Kasumi-1 (cell line): ENCODE measurements around the gene PIWIL4.
A peak's percentile ranks its signal among the peaks of the same experiment; 100 is the strongest.
"Not testable (repeated sequence)": the region's sequence is repeated elsewhere in the genome, so short reads cannot be mapped to it uniquely, and the experiment has no call there.

Experiments used
- DNase-seq, 2 experiments: peaks; one replicate each; lab custom pipeline; 2025; lab: John Stamatoyannopoulos, UW

PIWIL4 gene

GRCh38 chr11:94638301-94638901, 71.2 kb downstream of the PIWIL4 start:
- no peak for DNase-seq

GRCh38 chr11:94638902-94639373, 71.8 kb downstream of the PIWIL4 start:
- peak; percentile 15 to 21 for DNase-seq

GRCh38 chr11:94639901-94640721, 72.9 kb downstream of the PIWIL4 start:
- no peak for DNase-seq

GRCh38 chr11:94641167-94641761, 74.1 kb downstream of the PIWIL4 start:
- no peak for DNase-seq

GRCh38 chr11:94643186-94643585, 76.0 kb downstream of the PIWIL4 start:
- DNase-seq = not testable (repeated sequence)

GRCh38 chr11:94647926-94648325, 80.8 kb downstream of the PIWIL4 start:
- no peak for DNase-seq

GRCh38 chr11:94648789-94649188, 81.6 kb downstream of the PIWIL4 start:
- no peak for DNase-seq

GRCh38 chr11:94649254-94649653, 82.1 kb downstream of the PIWIL4 start:
- DNase-seq = no peak

- DNase-seq = no peak
Observed at GRCh38 chr11:94649964-94650623, 82.9 kb downstream of the PIWIL4 start.

GRCh38 chr11:94650756-94651155, 83.6 kb downstream of the PIWIL4 start:
- peak in 1 of 2 experiments; percentile 11 for DNase-seq

- no peak for DNase-seq
Observed at GRCh38 chr11:94652735-94653284, 85.6 kb downstream of the PIWIL4 start.

GRCh38 chr11:94653561-94653960, 86.4 kb downstream of the PIWIL4 start:
- no peak for DNase-seq

- DNase-seq = no peak
Observed at GRCh38 chr11:94654201-94654600, 87.0 kb downstream of the PIWIL4 start.

GRCh38 chr11:94655291-94655690, 88.1 kb downstream of the PIWIL4 start:
- DNase-seq = no peak

- DNase-seq = no peak
Observed at GRCh38 chr11:94655956-94656355, 88.8 kb downstream of the PIWIL4 start.

- DNase-seq = no peak
Observed at GRCh38 chr11:94656968-94657367, 89.8 kb downstream of the PIWIL4 start.

GRCh38 chr11:94657629-94658028, 90.5 kb downstream of the PIWIL4 start:
- DNase-seq = no peak

GRCh38 chr11:94658386-94658785, 91.2 kb downstream of the PIWIL4 start:
- no peak for DNase-seq

GRCh38 chr11:94658888-94659287, 91.7 kb downstream of the PIWIL4 start:
- DNase-seq = no peak

- DNase-seq = no peak
Observed at GRCh38 chr11:94661444-94661843, 94.3 kb downstream of the PIWIL4 start.

GRCh38 chr11:94662065-94662779, 95.1 kb downstream of the PIWIL4 start:
- no peak for DNase-seq
